Stimulated activated CD8-positive, alpha-beta memory T cell treated with anti-CD3 and anti-CD28 coated beads, Interleukin-15, amount 100 ng/mL, for 24 hours (primary cell): ENCODE results near the gene MED13L.
A peak's percentile ranks its signal among the peaks of the same experiment; 100 is the strongest.

Experiments
- DNase-seq: peaks from one replicate; pipeline ENCODE4 v3.0.0-alpha.2; 2020; ENCODE audit warnings: low read depth

The MED13L gene

DNA sequence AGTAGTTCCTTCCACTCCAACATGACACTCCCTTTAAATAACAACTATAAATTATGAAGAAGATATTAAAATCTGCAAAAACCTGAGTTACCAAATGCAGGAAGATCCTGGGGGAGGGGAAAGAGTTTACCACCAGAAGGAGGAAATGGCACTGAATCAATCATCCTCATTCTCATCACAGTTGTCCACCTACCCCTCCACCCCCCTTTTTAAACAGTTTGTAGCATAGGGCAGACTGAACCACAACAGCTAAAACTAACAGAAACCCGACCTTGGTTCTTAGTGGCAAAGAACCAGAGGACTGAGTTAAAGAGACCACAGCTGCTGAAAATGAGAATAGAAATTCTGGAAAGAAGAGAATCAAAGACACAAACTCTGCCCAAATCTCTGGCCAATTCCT, 189.5 kb downstream of the MED13L start:
- DNase-seq: no peak

- DNase-seq: no peak
These were observed 190.1 kb downstream of the MED13L start for GRCh38 chr12:116087399-116087798.

DNA sequence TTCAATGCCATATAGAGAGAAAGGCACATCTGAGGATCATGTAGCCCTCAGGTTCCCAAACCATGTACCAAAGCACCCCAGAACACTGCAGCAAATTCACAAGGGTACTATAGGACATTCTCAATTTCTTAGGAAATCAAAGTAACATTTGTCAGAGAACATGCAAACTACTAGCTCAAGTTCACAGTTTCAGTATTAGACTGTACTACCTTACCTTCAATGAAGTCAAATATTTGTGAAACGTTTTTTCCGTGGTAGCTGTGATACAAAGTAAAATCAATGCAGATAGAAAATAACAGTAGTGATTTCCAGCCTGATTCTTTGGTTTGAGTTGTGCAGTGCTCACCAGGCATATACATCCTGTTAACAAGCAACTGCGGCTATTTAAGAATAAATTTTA, 197.1 kb downstream of the MED13L start:
- no peak for DNase-seq

- no peak for DNase-seq
These were observed 199.1 kb downstream of the MED13L start for GRCh38 chr12:116078396-116078795.

- DNase-seq: no peak
These were observed 200.1 kb downstream of the MED13L start for GRCh38 chr12:116077431-116077830.

GRCh38 chr12:116076399-116076798, 201.1 kb downstream of the MED13L start:
- no peak for DNase-seq

DNA sequence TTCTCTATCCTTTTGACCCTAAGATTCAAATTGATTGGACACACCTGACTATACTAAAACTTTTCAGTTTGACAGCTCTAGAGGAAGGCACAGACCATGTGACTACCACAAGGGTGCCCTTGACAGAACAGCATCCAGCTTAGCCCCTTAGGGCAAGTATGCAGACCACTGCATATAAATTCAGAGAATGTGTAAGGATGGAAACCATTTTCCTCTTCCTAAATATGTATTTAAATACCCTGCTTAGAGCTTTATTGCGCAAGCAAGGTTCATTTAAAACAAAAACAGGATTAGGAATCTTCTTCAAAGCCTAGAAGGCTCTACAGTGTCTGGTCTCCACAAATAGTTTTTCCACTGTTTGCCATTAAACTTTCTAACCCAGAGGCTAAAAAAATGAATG, 202.8 kb downstream of the MED13L start:
- DNase-seq: no peak

GRCh38 chr12:116071555-116072230, 205.8 kb downstream of the MED13L start:
- DNase-seq: no peak

- no peak for DNase-seq
These were observed 207.0 kb downstream of the MED13L start for GRCh38 chr12:116070444-116070843.

DNA sequence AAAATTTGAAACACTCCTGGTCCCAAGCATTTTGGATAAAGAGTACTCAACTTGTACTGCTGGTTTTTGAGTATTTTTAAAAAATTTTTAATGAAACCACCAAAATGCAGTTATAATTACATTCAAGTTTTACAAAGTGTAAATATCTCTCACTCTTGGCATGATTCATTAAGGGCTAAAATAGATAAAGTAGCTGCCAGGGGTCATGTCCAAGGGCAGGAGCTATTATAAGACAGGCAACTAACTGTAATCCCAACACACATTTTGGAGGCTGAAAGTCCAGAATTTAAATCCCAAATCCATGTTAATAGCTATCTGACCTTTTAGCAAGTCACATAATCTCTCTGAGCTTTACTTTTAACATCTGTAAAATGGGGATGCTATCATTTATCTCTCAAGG, 207.6 kb downstream of the MED13L start:
- no peak for DNase-seq

GRCh38 chr12:116068853-116069252, 208.6 kb downstream of the MED13L start:
- no peak for DNase-seq

DNA sequence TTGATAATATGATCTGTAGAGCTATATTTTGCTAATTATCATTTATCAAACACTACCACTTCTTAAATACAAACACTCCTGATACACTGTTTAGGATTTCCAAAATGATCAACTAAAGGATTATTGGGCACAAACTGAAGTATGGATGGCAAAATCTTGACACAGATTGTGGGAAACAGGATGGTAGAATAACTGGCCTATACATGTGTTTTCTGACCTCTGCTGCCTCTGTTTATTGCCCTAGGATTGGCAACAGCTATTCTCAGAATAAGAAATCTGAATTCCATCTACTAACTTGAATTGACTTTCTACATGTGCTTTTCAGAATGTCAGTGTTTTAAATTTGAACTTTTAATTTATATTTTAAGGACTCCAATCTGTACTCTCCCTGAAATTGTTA, 209.1 kb downstream of the MED13L start:
- no peak for DNase-seq

DNA sequence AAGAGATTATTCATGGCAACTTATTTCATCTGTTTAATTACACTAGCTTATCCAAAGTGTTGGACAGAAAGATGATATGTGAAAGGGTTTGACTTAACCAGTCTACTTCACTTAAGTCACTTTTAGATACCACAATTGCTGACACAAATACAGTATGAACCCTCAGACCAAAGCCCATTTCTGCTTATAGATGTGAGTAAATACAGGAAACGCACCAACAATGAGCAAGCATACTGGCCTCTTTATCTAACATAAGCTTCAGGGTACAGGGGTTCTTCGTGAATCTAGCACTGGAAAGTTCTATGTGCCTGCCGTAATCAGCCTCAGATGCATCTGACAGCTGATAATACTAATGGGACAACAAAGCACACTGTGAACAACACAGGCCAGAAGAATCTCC, 209.6 kb downstream of the MED13L start:
- DNase-seq: no peak

DNA sequence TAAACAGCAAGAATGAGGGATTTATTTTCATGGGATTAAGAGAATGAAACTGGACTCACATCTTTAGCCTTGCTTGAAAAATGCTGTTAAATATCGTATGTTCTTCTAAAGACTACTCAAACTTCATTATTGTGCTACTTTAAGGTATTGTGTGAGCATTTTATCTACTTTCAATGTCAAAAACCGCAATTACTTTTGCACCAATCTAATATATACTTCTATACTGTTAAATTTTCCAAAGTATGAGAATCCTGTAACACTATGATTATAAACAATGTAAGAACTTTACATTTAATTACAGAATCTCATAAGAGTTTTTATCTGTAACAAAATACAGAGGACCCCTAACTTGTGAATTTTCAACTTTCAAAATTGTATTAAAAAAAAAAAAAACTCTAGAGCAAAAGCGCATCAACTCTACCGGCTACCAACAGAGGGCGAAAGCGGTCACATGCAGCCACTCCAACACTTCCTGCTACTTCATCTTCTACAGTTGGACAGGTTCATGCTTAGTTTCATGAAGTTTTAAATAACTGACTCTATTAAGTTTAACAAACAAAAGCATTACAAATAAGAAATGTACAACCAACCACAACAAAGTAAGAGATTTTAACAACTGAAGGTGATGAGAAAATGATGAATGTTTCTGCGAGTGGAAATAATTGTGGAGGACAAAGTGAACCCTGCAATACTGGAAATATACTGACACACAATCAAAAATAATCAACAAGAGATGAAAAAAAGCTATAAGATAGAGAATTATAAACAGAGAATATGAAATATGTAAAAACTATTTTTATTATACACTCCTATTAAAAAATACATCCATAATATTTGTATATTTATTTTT, 210.9 kb downstream of the MED13L start:
- peak; percentile 3 for DNase-seq

DNA sequence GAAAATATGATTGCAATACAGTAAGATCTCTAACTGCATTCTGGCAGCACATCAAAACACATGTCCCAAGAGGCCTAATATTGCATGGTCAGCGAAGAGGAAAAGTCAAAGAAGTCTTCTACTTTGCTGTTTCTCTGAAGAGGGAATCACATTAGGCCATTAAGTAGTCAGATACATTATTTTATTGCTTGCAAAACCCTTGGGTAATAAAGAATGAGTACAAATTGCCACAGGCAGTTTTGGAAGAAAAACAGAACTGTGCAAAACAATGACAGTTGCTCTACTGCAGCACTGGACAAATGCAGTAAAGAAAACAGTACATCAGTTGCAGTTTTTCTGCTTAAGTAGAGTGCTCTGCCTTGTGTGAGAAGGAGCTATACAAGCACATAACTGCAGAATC, 211.9 kb downstream of the MED13L start:
- DNase-seq: no peak

GRCh38 chr12:116064493-116064892, 213.0 kb downstream of the MED13L start:
- no peak for DNase-seq

DNA sequence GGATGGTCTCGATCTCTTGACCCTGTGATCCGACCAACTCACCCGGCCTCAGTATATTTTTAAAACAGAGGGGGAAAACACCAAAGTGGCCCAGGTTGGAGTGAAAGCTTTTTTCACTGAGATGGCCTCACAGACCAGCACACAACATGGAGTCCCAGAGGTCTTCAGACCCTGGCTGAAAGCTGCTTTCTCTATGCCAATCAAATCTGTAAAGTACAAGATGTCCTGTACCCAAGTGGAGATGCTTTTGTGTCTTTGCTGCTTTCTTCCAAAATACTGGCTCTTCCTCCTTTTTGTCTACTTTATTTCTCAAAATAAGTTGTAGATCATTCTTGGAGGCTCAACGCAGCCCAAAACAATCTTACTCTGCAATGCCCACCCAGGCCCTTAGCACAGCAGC, 214.8 kb downstream of the MED13L start:
- no peak for DNase-seq

DNA sequence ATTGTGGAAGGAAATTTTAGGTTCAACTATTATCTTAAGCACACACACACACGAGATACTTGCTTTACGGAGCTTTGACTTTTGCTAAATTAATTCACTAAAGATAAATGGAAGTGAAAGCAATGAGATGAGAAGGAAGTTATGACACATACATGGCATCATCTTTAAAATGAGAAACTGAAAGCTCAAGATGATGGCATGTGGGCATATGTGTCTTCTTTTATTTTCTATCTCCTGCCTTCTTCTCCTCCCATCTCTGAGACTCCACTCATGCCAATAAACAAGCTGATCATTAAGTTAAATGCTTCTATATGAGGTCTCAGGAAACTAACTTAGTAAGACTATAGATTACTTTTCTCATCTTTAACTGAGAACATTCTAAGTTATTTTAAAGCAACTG, 216.7 kb downstream of the MED13L start:
- no peak for DNase-seq

DNA sequence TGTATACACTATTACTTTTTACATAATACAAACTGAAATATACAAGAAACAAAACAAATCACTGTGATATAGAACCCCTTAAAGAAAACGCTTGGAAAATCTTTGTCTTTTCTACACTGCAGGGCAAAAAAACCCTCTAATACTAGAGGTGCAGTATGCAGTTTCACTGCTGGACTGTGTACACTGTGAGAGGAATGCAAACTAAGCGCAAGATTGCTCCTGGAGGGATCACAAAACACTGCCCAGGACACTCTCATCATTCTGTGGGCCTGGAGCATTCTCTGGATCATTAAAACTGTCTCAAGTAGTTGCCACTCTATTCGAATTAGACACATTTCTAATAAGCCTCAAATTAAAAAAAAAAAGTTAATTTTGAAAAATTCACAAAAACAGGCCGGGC, 217.6 kb downstream of the MED13L start:
- no peak for DNase-seq

DNA sequence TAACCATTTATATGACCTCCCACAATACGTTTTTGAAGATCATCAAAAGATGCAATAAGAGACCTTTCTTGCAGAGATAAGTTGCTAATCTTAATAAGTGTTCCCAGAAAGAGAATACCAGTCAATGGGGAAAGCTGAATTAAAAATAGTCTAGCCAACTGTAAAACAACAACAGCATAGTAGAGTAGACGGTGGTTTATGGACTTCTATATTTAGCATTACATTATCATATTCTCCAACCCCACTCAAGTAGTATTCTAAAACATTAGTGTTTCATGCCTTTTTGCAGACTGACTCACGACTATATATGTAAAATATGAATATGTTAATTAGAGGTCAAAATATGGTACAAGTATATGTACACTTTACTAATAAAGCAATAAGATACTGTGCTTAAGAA, 218.9 kb downstream of the MED13L start:
- no peak for DNase-seq

DNA sequence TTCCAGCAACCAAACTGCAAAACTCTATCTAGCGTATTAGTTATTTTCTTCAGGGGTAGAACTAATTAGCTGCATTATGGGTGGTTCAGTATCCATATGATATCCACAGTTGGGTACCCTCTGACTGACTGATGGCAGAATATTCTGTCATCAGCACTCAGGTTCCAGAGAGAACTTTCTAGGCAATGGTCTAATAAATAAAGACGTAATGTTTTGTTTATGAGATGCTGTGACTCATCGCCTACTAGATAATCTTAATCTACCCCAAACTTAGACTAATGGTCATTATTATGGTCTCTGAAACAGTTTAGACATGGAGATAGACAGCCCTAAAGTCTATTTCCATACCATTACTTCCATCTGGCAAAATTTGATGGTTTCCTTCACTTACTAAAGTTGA, 220.1 kb downstream of the MED13L start:
- DNase-seq: no peak

DNA sequence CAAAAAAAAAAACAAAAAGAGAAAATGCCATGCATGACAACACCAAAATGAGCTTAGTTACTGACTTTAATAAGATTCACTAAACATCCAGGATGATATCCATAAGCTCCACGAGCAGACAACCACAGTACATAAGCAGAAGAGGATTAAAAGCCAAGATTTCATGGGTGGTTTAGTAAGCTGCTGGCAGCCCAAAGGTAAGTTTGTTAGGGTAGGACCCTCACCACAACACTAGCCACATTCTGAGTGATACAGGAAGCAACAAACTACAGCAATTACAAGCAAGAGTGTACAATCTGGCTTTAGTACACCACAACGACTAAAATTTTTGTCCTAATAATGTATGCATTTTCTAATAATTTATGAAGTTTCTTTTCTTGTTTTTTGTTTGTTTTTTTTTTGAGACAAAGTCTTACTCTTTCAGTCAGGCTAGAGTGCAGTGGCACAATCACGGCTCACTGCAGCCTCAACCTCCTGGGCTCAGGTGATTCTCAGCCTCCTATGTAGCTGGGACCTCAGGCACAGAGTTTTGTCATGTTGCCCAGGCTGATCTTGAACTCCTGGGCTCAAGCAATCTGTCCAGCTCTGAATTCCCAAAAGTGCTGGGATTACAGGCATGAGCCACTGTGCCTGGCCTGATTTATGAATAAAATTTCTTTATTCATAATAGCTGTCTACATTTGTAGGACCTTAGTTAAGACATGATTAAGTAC, 221.4 kb downstream of the MED13L start:
- DNase-seq: no peak

- DNase-seq: no peak
These were observed 223.2 kb downstream of the MED13L start for GRCh38 chr12:116054280-116054679.
